Mammary epithelial cell (primary cell): ENCODE results near the gene NLGN4X.

Source experiments
- EZH2 ChIP-seq: IDR thresholded peaks from 2 replicates; pipeline ENCODE4 v1.6.1; 2012; ENCODE audit warnings: low read length, inconsistent platforms, borderline replicate concordance
- TF ChIP-seq, protein P1 (sequence below), 2 donors: IDR thresholded peaks in 1 of 2; conservative IDR thresholded peaks in 1 of 2; 2 replicates each; pipeline ENCODE4 v1.5.1; 2011 to 2012; ENCODE audit warnings: inconsistent platforms in 2 of 2, low read length in 2 of 2, mild to moderate bottlenecking in 2 of 2, control low read depth in 1 of 2, low read depth in 1 of 2; ENCODE audit not compliant: insufficient read depth in 1 of 2; ENCODE audit errors: extremely low read depth in 1 of 2

DNA sequence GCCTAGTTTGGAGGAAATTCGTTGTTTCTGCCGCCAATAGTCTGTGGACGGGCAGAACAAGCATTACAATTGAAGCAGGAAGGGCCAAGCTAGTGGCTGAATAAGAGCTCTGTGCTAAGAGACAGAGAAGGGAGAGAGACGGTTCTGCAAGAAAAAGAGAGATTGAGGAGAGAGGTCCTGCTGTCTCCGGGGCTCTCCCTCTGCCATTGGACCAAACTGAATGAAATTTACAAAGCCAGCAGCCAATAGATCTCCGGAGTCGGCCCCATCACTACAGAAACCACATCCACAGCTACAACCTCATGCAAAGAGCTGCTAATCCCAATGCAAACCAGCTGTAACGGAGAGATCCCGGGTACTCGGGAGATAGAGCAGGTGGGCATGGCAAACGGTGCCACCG, at the start of gene NLGN4X:
- TF ChIP-seq, protein P1, sequence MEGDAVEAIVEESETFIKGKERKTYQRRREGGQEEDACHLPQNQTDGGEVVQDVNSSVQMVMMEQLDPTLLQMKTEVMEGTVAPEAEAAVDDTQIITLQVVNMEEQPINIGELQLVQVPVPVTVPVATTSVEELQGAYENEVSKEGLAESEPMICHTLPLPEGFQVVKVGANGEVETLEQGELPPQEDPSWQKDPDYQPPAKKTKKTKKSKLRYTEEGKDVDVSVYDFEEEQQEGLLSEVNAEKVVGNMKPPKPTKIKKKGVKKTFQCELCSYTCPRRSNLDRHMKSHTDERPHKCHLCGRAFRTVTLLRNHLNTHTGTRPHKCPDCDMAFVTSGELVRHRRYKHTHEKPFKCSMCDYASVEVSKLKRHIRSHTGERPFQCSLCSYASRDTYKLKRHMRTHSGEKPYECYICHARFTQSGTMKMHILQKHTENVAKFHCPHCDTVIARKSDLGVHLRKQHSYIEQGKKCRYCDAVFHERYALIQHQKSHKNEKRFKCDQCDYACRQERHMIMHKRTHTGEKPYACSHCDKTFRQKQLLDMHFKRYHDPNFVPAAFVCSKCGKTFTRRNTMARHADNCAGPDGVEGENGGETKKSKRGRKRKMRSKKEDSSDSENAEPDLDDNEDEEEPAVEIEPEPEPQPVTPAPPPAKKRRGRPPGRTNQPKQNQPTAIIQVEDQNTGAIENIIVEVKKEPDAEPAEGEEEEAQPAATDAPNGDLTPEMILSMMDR (conservative IDR thresholded peaks at IDR 0.05 in 1 of 2, IDR thresholded peaks at IDR 0.05 in 1 of 2; ENCODE audit: extremely low read depth in 1 of 2, insufficient read depth in 1 of 2, low read depth in 1 of 2, low read length in 2 of 2): no peak
- TF ChIP-seq EZH2: peak; percentile 65
